Renal pelvis (tissue), 12 donors: Measurements from ENCODE around the gene GLIPR1L1. TPM values are rescaled to one million over a fixed set of nuclear protein-coding genes. Genes with fewer than 3 reads are reported as not detected.
"Not testable (repeated sequence)": the region's sequence is repeated elsewhere in the genome, so short reads cannot be mapped to it uniquely, and the experiment has no call there.

Source experiments
- DNase-seq: peaks from one replicate; pipeline ENCODE4 v3.0.0-alpha.2; 2013
- long read RNA-seq, 16 experiments: transcript quantifications; one replicate each; lab custom pipeline, GENCODE V29; 2026
- polyA plus RNA-seq, 3 donors: library from polyadenylated mRNA; unstranded; fragments of 120-200 nt; gene quantifications; one replicate each; pipeline ENCODE4 v1.2.1, GENCODE V29; 2013; ENCODE audit not compliant: insufficient read length in 3 of 3

The GLIPR1L1 gene
- under 1 TPM; 0.21 to 0.65 (median 0.35) TPM for polyA plus RNA-seq
- long read RNA-seq, donor 1 = 0 reads
- long read RNA-seq, donor 2 = 0 reads
- long read RNA-seq, donor 3 = 0 reads
- long read RNA-seq, donor 4 = 0 reads
- long read RNA-seq, donor 5 = 0 reads
- long read RNA-seq, donor 6 = 0 reads
- long read RNA-seq, donor 7 = 0 reads
- long read RNA-seq, donor 8 = 0 reads
- long read RNA-seq, donor 9 = 0 reads
- long read RNA-seq, donor 10 = 0 reads
- long read RNA-seq, donor 11 = 0 reads
- long read RNA-seq, donor 12 = 0 reads
- long read RNA-seq, donor 13 = 0 reads
- long read RNA-seq, donor 14 = 0 reads
- long read RNA-seq, donor 15 = 0 reads
- long read RNA-seq, donor 16 = 0 reads

DNA sequence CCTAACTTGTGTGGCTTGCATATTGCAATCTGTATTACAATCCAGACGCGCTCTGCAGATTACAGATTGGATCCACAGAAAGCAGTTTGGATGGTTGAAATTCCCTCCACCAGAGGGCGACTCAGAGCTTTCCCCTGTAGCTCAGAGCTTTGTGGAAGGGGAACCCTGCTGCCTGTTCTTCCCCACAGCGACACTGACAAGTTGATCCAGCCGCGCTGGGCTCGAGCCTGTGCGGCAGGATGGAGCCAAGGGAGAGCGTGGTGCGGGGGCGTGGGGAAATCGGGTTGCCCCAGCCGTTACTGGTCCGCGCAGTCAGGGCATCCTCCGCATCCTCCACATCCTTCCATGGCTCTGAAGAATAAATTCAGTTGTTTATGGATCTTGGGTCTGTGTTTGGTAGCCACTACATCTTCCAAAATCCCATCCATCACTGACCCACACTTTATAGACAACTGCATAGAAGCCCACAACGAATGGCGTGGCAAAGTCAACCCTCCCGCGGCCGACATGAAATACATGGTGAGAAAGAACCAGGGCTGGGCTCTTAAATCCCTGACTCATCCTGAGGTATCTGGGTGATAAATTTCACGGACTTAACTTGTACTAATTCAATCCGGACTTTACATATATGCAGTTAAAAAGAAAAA is at the start of gene GLIPR1L1:
Gene GLIPR1L1 (plus strand): TSS at position 287 of the 647 bp plus-strand sequence. CDS start 59 bp downstream, at position 346.
- DNase-seq = peak; percentile 92

- no peak for DNase-seq
These were observed 45.6 kb upstream of the GLIPR1L1 start for GRCh38 chr12:75288860-75289259.

DNA sequence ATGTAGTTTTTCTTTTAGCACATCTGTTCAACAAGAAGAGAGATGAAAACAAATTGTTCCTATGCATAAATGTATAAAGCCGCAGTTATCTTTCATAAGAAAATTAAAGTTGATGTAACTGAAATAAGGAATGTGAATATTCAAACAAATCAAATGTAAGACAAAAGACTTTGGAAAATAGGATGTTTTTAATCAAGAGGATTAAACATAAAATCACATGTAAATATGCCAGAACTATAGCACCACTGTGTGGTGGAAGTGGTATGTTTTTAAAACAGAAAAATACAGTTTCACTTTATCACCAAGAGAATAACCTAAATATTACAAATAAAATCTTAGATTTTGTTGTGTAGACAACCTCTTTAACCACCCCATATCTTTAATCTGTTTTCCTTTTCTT is 44.7 kb upstream of the GLIPR1L1 start:
- peak; percentile 12 for DNase-seq

DNA sequence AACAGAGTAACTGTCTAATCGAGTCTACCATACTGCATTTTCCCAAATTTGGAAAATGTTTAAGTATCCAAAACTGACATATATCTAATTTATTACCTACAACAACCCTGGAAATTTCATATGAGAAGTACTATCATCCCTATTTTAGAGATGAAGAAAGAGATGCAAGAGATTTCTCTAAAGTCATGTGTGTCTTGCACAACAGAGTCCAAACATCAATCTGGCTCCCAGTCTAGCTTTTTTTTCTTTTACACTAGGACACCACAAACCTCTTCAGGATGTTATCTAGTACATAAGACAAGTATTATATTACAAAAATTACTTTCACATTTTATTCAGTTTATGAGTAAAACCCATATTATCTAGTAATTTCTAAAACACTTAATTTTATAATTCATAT is 43.5 kb upstream of the GLIPR1L1 start:
- DNase-seq = no peak

GRCh38 chr12:75294336-75294735 is 40.1 kb upstream of the GLIPR1L1 start:
- no peak for DNase-seq

GRCh38 chr12:75294797-75295196 is 39.7 kb upstream of the GLIPR1L1 start:
- no peak for DNase-seq

GRCh38 chr12:75302225-75302624 is 32.2 kb upstream of the GLIPR1L1 start:
- no peak for DNase-seq

DNA sequence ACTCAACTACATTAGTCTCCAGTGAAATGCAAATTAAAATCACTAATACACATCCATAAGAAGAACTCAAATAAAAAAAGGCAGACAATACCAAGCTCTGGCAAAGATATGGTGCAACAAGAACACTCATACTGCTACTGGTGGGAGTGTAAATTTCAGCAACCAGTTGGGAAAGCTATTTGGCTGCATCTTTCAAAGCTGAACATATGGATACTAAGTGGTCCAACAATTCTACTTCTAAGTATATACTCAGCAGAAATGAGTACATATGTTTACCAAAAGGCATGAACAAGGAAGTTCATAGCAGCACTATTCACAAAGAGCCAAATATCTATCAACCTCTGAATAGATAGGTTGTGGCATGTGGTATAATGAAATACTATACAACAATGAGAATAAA is 31.7 kb upstream of the GLIPR1L1 start:
- DNase-seq = no peak

- no peak for DNase-seq
These were observed 28.8 kb upstream of the GLIPR1L1 start for GRCh38 chr12:75305412-75306332.

GRCh38 chr12:75308279-75308678 is 26.2 kb upstream of the GLIPR1L1 start:
- no peak for DNase-seq

DNA sequence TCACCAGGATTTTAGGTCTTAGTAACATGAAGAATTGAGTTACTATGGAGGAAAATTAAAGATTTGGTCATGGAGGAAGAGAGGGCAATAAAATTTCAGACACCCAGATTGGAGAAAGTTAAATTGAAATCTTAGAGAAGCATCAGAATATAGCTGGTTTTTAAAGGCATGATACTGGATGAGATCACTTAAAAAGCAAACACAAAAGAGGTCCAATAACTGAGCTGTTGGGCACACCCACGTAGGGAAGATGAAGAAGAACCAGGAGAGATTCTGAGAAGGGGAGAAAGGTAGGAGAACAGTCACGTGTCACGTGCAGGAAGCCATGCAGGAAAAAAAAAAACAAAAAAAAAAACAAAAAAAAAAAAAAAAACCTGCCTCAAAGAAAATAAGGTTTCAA is 23.1 kb upstream of the GLIPR1L1 start:
- no peak for DNase-seq

- no peak for DNase-seq
These were observed 19.0 kb upstream of the GLIPR1L1 start for GRCh38 chr12:75315518-75315917.

DNA sequence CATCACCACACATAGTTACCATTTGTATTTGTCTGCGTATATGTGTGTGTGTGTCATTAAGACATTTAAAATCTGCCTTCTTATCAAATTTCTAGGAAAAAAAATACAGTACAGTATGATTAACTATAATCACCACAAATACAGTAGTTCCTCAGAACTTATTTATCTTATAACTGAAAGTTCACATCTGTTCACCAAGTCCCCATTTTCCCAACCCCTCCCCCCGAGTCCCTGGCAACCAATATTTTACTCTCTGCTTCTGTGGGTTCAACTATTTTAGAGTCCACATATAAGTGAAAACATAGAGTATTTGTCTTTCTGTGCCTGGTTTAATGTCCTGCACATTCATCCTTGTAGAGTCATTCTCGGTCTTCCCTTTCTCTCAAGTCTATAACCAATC is 16.7 kb upstream of the GLIPR1L1 start:
- no peak for DNase-seq

DNA sequence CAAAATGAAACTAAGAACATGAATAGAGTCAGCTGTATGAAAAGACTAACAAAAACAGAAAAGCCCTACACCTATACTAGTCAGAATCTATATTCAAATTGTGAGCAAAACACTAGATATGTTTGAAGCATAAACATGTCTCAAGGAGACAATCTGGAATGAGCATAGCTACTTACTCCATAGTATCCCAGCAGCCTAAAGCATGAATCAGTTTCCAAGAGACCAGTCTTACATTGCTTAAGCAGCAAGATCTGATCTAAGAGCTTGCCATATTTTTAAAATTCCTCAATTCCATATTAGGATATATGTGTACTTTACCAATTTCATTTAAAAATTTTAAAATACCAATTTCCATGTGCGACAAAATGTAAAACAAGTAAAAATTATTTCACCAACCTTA is 12.0 kb upstream of the GLIPR1L1 start:
- DNase-seq = no peak

- DNase-seq = no peak
These were observed 10.8 kb upstream of the GLIPR1L1 start for GRCh38 chr12:75323663-75324062.

GRCh38 chr12:75327642-75328041 is 6.8 kb upstream of the GLIPR1L1 start:
- DNase-seq = no peak

GRCh38 chr12:75329918-75330826 is 4.3 kb upstream of the GLIPR1L1 start, which contains the start of gene CAPS2:
TSS of gene CAPS2 (minus strand) at chr12:75330324. CDS start at chr12:75326498, 3,826 bp downstream.
- DNase-seq = peak; percentile 89

DNA sequence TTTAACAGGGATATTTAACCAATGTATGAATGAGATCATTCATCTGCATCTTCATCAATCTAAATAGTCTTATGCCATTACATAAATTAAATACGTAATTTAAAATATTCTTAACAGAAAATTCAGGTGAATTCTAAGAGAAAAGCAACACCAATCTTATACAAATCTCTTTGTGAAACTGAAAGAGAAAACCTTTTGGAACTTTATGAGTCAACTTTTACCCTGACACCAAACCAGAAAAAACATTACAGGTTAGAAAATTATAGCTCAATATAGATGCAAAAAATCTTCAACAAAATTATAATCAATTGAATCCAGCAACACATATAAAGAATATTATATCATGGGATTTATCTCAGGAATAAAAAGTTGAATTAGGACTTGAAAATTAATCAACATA is 3.4 kb downstream of the GLIPR1L1 start:
- DNase-seq = no peak

GRCh38 chr12:75341873-75342272 is 7.4 kb downstream of the GLIPR1L1 start:
- DNase-seq = no peak

DNA sequence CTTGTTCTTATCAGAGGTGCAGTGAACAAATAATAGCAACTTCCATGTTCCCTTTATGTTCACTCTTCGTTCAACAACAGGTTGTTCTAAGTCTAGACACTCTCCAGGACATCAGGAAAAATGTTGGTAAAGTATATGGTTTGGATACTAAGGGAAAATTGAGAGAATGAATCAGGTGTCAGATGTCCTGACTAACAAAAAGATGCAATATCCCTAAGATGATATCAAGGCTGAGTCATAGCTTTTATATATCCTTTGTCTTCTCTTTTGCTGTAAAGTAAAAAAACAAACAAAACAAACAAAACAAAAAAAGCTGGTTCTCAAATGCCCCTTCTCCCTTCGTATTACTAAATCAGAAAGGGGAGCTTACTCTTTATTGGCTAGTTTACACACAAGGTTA is 11.1 kb downstream of the GLIPR1L1 start:
- DNase-seq = no peak

DNA sequence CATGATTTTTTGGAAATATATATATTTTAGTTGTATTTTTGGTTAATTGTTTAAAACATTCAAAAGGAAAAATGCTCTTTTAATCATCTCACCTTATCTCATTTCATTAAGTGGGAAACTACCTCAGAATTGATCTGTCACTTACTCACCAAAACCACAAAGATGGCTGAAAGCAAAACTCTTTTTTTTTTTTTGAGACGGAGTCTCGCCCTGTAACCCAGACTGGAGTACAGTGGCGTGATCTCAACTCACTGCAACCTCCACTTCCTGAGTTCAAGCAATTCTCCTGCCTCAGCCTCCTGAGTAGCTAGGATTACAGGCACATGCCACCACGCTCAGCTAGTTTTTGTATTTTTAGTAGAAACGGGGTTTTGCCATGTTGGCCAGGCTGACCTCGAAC is 11.7 kb downstream of the GLIPR1L1 start:
- not testable (repeated sequence) for DNase-seq
